Right renal cortex interstitium (tissue), 3 donors: ENCODE results near the gene SEC14L1. TPM values are rescaled to one million over a fixed set of nuclear protein-coding genes. Genes with fewer than 3 reads are reported as not detected.

Experiments
- DNase-seq, 3 donors: peaks; one replicate each; pipeline ENCODE4 v3.0.0-alpha.2; 2013; ENCODE audit warnings: low read depth in 3 of 3, low spot score in 2 of 3
- polyA plus RNA-seq, 3 donors: library from polyadenylated mRNA; unstranded; fragments of 120-200 nt; gene quantifications; one replicate each; pipeline ENCODE4 v1.2.1, GENCODE V29; 2013; ENCODE audit not compliant: insufficient read length in 3 of 3

Gene SEC14L1
- polyA plus RNA-seq, 3 donors: 92.5 to 101 (median 97.3) TPM

DNA sequence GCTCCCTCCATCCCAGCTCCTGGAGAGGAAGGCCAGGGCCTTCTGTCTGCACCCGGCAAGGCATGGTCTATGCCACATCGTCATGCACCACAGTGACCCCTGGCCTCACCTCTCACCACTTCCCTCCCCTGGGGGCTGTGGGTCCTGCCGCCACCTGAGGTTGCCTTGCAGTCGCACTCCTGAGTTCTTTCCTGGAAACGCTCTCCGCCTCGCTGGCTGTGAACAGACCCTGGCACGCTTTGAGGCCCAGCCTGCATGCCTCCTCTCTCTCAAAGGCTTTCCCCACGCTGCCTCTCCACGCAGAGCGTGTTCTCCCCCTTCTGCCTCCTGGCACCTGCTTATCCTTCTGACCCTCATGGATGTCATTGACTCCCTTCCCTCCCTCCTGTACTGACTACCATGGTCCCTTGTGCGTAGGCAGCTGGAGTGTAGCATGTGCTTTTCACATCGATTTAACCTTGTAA is 45.4 kb downstream of the SEC14L1 start:
- no peak for DNase-seq

DNA sequence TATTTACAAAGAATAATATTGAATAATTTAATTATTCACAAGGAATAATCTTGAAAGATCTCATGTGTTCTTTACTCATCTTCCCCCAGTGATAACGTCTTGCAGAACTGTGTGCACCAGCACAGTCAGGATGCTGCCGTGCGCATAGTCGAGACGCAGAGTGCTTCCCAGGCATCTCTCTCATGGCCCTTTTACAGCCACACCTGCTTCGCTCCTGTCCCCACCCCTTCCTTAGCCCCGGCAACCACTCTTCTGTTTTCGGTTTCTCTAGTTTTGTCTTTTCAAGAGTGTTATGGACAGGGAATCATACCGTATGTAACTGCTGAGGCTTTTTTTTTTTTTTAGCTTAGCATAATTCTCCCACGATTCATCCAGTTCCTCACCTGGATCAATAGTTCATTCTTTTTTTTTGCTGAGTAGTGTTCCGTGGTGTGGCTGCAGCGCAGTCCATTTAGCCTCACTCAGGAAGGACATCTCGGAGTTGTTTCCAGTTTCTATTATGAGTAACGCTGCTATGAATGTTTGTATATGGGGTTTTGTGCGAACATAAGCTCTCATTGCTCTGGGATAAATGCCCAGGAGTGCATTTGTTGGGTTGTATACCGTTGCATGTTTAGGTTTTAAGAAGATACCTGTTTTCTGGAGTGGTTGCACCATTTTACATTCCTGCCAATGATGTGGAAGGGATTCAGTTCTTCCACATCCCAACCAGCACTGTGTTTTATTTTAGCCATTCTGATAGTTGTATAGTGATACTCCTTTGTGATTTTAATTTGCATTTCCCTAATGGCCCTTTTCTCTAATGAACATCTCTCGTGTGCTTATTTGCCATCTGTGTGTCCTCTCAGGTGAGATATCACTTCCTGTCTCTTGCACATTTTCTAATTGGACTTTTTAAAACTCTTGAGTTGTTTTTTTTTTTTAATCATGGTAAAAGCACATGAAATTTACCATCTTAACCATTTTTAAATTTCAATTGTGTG is 47.6 kb downstream of the SEC14L1 start:
- DNase-seq: no peak

DNA sequence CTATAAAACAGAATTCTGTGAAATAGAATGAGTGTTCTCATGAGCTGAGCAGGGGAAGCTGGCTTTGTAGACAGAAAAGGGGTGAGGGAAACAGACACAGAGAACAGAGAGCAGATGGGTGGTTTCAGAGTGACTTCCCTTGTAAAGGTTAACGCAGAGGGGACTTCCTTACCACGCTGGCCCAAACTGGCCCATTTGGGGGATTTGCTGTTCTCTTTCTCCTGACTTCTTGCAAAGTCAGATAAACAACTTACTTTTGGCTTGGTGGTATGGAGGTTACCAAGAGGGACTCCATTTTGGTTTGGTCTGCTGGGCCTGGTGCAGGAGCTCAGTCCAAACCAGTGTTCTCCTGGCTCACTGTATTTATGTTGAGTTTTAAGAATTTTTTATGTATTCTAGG is 48.4 kb downstream of the SEC14L1 start:
- DNase-seq: no peak

DNA sequence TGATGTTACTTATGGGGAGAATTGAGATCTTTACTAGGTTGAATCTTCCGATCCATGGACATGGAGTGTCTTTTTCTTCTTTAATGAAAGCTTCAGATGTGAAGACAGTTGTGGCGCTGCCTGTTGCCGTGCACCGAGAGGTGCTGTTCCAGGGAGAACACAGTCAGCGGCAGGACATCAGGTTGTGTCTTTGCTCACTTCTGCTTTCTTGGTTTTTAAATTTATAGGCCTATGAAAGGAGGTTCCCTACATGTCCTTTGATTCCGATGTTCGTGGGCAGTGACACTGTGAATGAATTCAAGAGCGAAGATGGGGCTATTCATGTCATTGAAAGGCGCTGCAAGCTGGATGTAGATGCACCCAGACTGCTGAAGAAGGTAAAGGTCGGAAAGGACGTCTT is 49.8 kb downstream of the SEC14L1 start:
- no peak for DNase-seq

DNA sequence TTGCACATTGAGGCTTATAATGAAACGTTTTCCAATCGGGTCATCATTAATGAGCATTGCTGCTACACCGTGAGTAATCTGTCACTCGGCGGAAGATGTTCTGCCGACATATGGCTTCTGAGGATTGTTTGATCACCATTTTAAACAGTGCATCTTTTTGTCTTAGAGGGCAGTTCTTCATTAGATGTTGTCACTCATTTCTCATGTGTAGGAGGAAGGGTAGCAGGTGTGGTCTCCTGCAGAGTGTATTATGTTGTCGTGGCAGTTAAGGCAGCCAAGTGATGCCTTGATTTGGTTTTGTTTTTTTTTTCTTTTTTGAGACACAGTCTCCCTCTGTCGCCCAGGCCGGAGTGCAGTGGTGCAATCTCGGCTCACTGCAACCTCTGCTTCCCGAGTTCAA is 50.5 kb downstream of the SEC14L1 start:
- no peak for DNase-seq

DNA sequence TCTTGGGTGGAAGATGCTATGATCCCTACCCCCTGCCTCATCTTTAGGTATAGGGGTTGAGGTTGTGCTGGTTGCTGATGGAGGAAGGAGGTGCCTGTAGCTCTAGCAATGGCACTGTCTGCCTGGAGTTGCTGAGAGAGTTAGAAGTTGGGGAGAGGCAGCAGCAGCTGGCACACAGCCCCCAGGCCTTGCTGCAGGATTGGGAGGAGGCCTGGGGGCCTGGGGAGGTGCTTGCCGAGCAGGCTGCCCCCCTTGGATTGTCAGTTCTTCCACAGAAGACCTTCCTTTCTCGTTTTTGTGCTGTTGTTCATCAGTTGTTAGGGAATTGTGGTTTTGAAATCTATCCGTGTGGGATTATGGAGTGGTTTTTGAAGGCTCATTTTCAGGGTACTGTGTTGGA is 52.9 kb downstream of the SEC14L1 start:
- DNase-seq: no peak

DNA sequence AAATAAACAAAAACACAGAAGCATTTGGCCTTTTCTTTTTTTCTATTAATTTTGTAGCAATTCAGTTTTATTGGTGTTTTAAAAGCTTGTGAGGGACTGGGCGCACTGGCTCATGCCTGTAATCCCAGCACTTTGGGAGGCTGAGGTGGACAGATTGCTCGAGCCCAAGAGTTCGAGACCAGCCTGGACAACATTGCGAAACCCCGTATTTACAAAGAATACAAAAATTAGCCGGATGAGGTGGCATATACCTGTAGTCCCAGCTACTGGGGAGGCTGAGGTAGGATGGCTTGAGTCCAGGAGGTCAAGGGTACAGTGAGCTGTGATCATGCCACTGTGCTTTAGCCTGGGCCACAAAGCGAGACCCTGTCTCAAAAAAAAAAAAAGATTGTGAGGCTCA is 53.4 kb downstream of the SEC14L1 start:
- DNase-seq: no peak

DNA sequence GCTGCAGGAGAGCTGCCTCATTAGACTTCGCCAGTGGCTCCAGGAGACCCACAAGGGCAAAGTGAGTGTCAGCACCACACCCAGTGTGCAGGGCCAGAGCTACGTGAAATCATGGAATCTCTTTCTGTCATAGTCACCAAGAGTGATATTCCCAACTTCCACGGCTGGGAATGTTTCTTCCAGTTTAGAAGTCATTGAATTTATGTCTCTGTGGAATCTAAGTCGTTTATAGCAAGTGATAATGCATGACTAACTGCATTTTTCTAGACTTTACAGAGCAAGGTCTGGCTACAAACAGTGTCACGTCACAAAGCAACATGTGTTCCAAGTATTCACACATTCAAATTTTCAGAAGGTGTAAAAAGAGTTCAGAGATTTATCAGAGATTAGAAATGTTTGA is 55.5 kb downstream of the SEC14L1 start:
- DNase-seq: no peak

DNA sequence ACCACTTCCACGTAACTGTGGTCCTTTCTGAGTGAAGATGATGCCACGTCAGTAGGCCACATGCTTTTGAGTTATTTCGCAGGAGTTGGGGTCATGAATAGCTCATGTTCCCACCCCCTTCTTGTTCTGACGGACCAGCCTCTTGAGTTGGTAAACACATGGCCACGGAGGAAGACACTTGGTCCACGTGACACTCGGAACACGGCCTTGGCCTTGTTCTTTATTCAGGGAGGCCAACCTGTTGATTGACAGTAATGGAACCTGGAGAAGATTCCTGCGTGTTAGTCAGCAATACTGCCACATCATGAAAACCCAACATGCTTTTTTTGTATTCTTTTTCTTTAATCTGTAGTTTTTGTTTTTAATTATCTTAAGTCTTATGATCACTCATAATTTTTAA is 56.3 kb downstream of the SEC14L1 start:
- DNase-seq: no peak

DNA sequence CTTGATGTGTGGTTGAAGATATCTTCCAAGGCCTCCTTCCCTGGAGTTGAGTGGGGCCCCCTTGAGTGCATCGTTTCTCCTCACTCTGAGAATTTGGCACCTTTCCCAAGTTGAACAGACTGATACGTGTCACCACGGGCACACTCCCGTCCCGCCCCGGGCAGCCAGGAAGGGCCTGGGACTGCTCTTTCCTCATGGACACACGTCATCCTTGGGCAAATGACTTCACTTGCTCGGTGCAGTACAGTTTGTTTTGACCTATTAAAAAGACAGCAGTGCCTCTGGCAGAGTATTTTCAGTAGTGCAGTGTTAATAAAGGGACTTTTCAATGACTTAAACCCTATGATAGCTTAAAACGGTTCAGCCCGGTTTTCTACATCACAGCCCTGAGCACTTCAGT is 59.9 kb downstream of the SEC14L1 start:
- DNase-seq: no peak

DNA sequence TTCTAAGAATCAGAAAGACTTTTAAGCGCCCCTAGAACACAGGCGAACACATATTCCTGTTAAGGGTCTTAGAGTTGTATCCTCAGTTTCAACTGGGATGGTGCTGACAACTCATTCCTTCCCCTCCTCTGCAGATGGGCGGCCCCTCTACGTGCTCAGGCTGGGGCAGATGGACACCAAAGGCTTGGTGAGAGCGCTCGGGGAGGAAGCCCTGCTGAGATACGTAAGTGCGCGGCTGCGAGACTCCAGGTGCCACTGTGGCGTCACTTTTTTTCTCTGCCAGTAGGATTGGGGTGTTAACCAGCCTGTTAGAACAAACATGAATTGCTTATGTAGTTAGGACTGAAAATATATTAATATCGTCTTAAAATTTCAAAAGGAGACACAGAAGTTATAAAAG is 62.7 kb downstream of the SEC14L1 start:
- no peak for DNase-seq

DNA sequence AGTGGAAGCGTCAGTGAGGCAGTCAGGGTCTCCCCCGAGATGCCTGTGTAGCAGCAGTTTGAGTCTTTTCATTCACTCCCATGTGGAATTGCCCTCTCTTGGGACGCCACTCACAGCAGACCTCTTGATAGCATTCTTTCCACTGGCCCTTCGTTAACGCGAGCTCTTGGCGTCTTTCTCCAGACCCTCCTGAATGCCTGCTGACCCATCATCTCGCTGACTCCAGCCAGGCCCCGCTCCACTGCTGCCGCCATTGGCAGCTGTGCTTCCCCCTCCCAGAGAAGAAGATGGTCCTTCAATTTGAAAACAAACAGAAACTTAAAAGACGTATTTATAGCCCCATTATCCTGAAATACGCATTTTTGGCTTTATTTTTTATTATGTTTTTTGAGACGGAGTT is 63.1 kb downstream of the SEC14L1 start:
- no peak for DNase-seq

DNA sequence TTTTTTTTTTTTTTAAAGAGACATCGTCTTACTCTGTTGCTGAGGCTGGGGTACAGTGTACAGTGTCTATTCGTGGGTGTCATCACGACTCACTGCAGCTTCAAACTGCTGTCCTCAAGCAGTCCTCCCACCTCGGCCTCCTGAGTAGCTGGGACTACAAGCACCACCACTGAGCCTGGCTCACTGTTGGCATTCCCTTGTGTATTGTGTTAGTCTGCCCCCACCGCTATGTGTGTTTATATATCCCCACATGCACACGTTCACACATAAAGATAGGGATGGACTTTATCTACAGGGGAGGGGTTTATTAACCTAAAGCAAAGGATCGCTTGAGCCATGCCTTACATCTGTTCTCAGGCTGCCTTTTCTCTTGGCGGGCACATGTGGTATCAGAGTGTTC is 63.8 kb downstream of the SEC14L1 start:
- no peak for DNase-seq

DNA sequence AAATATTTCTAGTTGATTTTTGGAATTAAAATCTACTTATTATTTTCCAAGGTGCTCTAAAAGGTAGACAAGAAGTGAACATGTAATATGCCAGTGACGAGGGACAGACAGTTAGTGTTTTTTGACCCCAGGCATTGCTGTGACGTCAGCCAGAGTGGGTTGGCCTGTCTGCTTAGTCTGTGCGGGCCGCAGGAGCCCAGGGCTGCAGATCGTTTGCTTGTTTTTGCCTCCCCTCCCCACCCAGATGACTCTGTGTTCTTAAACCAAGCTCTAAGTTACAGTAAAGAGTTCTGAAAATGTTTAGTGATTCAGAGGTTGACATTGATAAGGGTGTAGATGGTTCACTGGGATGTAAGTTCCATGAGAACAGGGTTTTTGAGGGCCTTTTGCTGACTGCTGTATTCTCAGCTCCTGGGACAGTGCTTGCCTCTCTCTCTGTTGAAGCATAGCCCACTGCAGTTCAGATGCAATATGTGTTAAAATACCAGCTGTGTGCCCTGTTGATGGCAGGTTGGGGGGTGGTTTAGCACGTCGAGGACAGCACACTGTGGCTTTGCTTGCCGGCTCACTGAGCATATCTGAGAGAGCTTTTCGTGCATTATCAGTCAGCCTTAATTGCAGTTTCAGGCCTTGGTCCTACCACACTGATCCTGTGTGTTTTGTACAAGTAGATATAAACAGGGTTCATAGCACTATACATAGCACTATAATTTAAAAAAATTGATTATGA is 64.8 kb downstream of the SEC14L1 start:
- DNase-seq: no peak

DNA sequence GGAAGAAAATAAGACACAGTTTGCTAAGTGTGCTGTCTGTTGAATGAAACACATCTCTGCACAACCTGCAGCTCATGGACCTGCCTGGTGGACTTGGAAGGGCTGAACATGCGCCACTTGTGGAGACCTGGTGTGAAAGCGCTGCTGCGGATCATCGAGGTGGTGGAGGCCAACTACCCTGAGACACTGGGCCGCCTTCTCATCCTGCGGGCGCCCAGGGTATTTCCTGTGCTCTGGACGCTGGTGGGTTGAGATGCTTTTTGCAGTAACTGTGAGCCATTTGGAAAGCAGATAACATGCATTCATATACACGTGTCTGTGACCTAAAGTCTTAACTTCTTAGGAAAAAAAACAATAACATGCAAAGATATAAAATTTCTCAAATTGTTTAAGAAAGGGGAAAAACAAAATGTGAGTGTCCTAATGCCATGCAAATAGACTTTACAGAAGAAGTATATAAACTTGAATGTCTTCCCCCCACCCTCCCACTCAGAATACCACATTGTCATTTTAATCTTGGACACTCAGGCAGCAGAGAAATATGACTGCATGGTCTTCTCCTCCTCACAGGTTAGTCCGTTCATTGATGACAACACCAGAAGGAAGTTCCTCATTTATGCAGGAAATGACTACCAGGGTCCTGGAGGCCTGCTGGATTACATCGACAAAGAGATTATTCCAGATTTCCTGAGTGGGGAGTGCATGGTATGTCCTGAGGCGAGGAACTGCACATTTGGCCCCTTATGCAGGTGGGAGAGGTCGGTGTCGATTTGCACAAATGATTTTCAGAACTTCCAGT is 65.6 kb downstream of the SEC14L1 start:
- no peak for DNase-seq

DNA sequence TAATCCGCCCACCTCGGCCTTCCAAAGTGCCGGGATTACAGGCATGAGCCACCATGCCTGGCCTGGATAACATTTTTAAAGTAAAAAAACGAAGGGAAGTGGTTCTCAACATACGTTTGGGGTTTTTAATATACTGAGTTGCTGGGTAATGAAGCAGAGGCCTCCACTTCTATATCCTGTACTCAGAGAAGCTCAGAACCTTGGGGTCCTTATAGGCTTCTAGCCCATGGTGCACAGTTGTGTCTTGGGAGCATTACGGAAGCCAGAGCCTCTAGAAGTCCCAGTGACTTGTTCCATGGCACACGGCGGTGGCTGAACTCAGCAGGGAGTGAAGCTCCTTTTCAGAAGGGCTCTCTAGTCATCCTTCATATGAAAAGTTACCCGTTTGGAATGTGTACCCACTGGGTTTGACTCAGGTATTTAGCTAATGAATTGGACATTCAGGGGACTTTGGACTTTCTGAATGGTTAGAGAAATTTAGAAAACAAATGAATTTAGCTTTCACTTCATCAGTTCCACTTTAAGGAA is 67.0 kb downstream of the SEC14L1 start:
- no peak for DNase-seq

DNA sequence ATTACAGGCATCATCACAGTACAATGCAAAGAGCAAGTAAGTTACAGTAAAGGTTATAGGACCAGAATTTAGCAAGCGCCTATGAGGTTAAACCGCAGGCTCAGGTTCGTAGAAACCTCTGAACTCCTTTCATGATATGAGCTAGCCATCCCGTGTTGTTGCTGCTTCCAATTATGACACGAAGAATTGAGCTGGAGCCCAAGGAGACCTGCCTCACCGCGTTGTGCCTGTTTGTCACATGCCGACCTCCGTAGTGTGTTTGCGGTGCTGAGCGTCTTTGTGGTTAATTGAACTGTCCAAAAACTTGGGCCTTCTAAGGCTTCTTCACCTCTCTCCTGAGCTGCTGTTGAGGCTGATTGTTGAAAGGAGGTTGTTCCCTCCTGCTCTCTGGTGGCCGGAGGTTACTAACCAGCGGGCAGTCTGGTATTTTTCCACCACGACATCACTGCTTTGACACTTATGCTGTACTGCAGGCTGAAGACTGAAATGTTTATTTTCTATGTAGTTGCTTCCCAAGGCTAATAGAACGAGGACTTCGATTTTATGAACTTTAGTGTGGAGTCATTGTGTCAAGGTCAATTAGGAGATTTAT is 67.5 kb downstream of the SEC14L1 start:
- no peak for DNase-seq

DNA sequence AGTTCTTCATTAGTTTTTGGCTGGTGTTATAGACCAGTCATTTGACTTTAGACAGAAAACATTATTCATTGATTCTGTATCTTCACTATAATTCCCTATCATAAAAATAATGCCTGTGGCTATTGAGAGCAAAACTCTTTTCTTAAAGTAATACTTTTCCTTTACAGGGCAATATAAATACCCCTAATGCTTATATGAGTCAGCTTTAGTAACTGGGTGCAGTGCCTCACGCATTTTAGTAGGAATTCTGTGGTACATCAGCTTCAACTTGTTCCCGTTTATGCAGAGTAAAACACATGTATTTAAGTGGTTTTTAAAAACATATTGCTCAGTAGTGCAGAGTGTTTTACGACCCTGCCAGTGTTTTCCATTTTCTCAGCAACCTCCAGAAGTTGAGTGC is 68.1 kb downstream of the SEC14L1 start:
- DNase-seq: no peak

DNA sequence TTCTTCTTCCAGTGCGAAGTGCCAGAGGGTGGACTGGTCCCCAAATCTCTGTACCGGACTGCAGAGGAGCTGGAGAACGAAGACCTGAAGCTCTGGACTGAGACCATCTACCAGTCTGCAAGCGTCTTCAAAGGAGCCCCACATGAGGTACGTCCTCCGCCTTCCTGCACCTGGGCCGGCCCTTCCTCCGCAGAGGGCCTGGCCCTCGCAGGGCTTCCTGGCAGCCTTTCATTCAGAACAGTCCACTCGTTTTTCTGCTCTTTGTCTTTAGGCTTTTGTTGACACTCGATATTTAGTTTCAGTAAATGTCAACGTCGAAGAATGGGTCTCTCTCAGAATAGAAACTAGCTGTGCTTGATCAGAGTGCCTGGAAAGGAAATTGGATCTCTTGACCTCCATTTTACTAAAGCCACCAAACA is 68.6 kb downstream of the SEC14L1 start:
- no peak for DNase-seq

DNA sequence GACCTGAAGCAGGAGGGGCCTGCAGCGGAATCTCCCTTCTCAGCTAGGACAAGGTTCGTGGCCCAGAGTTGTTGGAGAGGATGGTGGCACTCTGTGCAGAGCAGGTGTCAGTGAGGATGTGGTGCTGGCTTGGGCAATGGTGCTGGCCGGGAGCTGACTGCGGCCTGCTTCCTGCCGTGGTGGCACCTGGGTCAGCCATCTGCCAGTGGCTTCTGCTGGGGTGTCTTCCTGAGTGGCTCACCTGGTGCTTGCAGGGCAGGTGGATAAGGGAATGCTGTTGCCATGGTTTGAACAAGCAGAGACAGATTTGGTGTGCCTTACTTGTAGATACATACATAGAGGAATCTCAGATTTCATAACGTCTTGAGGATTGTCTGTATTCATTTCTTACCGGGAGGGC is 69.6 kb downstream of the SEC14L1 start:
- DNase-seq: no peak
